GM12874 (cell line): ENCODE results near the gene PRKRIP1.

ENCODE experiments used
- CTCF ChIP-seq: IDR thresholded peaks from 2 replicates; pipeline ENCODE4 v1.5.1; 2011; ENCODE audit warnings: low read depth, mild to moderate bottlenecking, control low read depth, low read length, moderate library complexity; ENCODE audit not compliant: insufficient read depth

PRKRIP1 gene

GRCh38 chr7:102424129-102424551, 28.0 kb downstream of the PRKRIP1 start:
- no peak for TF ChIP-seq CTCF

- TF ChIP-seq CTCF, result no peak
These were observed 28.6 kb downstream of the PRKRIP1 start for GRCh38 chr7:102424787-102425218.

GRCh38 chr7:102425639-102426267, 29.6 kb downstream of the PRKRIP1 start:
- TF ChIP-seq CTCF, result no peak

- no peak for TF ChIP-seq CTCF
These were observed 30.3 kb downstream of the PRKRIP1 start for GRCh38 chr7:102426268-102427018.

- no peak for TF ChIP-seq CTCF
These were observed 30.8 kb downstream of the PRKRIP1 start for GRCh38 chr7:102427019-102427405.

- TF ChIP-seq CTCF, result no peak
These were observed 33.2 kb downstream of the PRKRIP1 start for GRCh38 chr7:102429141-102429899.

GRCh38 chr7:102431617-102432298, 35.6 kb downstream of the PRKRIP1 start:
- no peak for TF ChIP-seq CTCF
